ENCODE results near the gene HES1. TPM values are rescaled to one million over a fixed set of nuclear protein-coding genes. Genes with fewer than 3 reads are reported as not detected.
A peak's percentile ranks its signal among the peaks of the same experiment; 100 is the strongest.

HES1 gene
- total and polyA plus RNA-seq, 7 experiments from 2014 or later: 3.9 to 4.2 (median 4.2) TPM; not detected in 4

DNA sequence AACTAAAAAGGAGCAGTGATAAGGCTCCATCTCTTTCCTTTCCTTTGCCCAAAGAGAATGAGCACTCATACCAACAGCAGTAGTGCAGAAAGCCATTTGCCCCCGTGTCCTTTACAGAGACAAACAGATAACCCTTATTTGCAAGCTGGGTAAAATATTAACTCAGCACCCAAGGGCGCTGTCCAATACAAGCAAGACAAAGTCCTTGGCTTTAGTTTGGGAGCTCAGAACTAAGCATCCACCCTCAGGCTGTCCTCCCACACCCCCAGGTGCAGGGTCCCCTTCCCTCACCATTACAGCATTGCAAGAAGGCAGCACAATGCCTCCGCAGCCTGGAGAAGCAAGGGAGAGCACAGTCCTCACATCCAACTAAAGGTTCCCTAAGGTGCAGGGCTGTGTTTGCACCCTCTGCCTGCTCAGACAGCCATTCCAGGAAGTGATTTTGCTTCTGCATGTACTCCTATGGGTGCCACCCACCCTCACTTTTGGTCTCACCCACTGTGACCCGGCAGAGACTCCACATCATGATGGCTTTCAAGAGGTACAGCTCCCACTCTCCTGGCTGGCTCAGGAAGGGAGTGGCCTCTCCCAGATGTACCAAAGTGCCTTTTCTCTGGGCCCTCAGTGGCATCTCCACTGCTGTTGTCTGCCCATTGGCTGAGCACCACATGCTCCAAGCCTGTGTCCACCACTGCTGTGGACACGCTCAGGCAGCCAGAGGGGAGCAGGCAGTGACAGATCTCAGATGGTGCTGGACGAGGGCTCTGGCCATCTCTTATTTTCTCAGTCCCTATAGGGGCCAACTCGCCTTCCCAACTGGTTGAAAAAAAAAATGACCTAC, 34.1 kb upstream of the HES1 start:
- no peaks in the 10 kb centered on the region for H3K27me3 ChIP-seq (ENCODE audit: control insufficient read depth in 2 of 2, insufficient read depth in 2 of 2, low read length in 2 of 2)
- ChIA-PET POLR2A (no interaction called here), CTCF (no interaction called here)
- Mint-ChIP-seq H3K27me3 (peaks cover 0 to 42% (median 0%) of the 10 kb centered on the region in 5 donors), H3K4me3 (no peak overlapping the region), H3K4me1 (peaks cover 7 to 43% (median 8%) of the 10 kb centered on the region in 7 donors), H3K9me3 (no peaks in the 10 kb centered on the region), H3K36me3 (no peaks in the 10 kb centered on the region), H3K27ac (peak overlapping the region in 2 of 9 donors; percentile 23 to 43)
- no peak for DNase-seq
- intact Hi-C loops (cut with micrococcal nuclease): loop anchor here in 1 of 2 donors (2.0 to 10.0 kb wide), 3 partner anchors 100 to 321 kb away; no protein-coding TSS in a partner anchor
- H3K9me3 ChIP-seq (ENCODE audit: control insufficient read depth in 2 of 3, low read length in 3 of 3): no peaks in the 10 kb centered on the region
- no peak for ATAC-seq
- no peaks in the 10 kb centered on the region for H3K36me3 ChIP-seq (ENCODE audit: control insufficient read depth in 2 of 3, insufficient read depth in 3 of 3, low read length in 3 of 3)
- H3K27ac ChIP-seq (ENCODE audit: low read depth, low read length): no peak overlapping the region
- peaks cover 0 to 6% of the 10 kb centered on the region in 2 donors for H3K4me1 ChIP-seq (ENCODE audit: control insufficient read depth in 2 of 2, insufficient read depth in 2 of 2, low read length in 2 of 2)
- H3K4me3 ChIP-seq (ENCODE audit: low read length): no peak overlapping the region

DNA sequence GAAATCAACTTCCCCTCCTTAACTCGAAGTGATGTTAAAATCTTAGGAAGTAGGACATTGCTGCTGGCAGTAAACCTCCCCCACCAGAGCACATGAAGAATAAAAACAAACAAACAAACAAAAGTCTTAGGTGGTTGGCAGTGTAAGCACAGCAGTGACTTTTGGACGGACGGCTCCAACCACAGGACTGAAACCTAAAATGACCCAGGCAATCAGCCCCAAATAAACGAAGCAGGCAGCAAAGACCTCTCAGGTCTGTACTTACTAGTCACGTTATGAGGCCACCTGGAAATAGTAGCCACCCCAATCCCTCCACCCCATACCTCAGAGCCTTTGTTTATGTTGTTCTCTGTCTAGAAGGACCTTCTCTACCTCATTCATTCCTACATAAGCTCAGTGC, 33.5 kb upstream of the HES1 start:
- DNase-seq: no peak

DNA sequence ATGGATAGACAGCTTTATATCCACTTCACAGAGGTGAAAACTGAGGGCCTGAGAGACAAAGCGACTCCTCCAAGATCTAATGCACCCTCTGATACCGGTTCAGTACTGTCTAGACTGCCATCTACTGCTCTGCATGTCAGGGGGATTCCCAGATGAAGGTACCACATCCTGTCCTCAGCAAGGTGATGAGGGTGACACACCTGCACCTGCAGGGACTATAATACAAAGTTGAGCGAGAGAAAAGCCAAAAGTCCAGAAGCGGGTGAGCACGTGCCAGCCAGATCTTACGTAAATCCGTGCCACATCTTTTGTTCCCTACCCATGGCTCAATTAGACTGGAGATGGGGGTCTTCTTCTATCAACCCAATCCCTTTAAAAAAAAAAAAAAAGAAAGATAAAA, 32.4 kb upstream of the HES1 start:
- Mint-ChIP-seq H3K4me3 (no peak overlapping the region), H3K9me3 (no peaks in the 10 kb centered on the region), H3K36me3 (no peaks in the 10 kb centered on the region), H3K27me3 (peaks cover 0 to 52% (median 0%) of the 10 kb centered on the region in 5 donors), H3K27ac (peak overlapping the region in 8 of 9 donors; percentile 18 to 91 (median 48)), H3K4me1 (peaks cover 7 to 32% (median 8%) of the 10 kb centered on the region in 7 donors)
- ATAC-seq (peak; percentile 98), DNase-seq (peak in 7 of 9 donors; percentile 39 to 82 (median 72))
- ChIA-PET POLR2A (no interaction called here), CTCF (interaction anchor here (0.6 to 0.8 kb wide), 3 partner anchors 75 to 442 kb away, joined by 4 read pairs; no protein-coding TSS in a partner anchor)
- Histone ChIP-seq H3K27me3 (ENCODE audit: control insufficient read depth in 2 of 2, insufficient read depth in 2 of 2, low read length in 2 of 2) (no peaks in the 10 kb centered on the region), H3K4me3 (ENCODE audit: low read length) (no peak overlapping the region), H3K4me1 (ENCODE audit: control insufficient read depth in 2 of 2, insufficient read depth in 2 of 2, low read length in 2 of 2) (peaks cover 0 to 6% of the 10 kb centered on the region in 2 donors), H3K36me3 (ENCODE audit: control insufficient read depth in 2 of 3, insufficient read depth in 3 of 3, low read length in 3 of 3) (no peaks in the 10 kb centered on the region), H3K27ac (ENCODE audit: low read depth, low read length) (no peak overlapping the region), H3K9me3 (ENCODE audit: control insufficient read depth in 2 of 3, low read length in 3 of 3) (no peaks in the 10 kb centered on the region)
- intact Hi-C loops (cut with micrococcal nuclease): loop anchor here in 1 of 2 donors (1.0 to 10.0 kb wide), 6 partner anchors 32 to 438 kb away; no protein-coding TSS in a partner anchor

More for the DNA sequence above, 33.5 kb upstream of the HES1 start:
- peaks cover 0 to 6% of the 10 kb centered on the region in 2 donors for H3K4me1 ChIP-seq (ENCODE audit: control insufficient read depth in 2 of 2, insufficient read depth in 2 of 2, low read length in 2 of 2)
- no peaks in the 10 kb centered on the region for H3K9me3 ChIP-seq (ENCODE audit: control insufficient read depth in 2 of 3, low read length in 3 of 3)
- H3K27ac ChIP-seq (ENCODE audit: low read depth, low read length): no peak overlapping the region
- H3K36me3 ChIP-seq (ENCODE audit: control insufficient read depth in 2 of 3, insufficient read depth in 3 of 3, low read length in 3 of 3): no peaks in the 10 kb centered on the region
- Mint-ChIP-seq H3K27me3 (peaks cover 0 to 46% (median 0%) of the 10 kb centered on the region in 5 donors), H3K36me3 (no peaks in the 10 kb centered on the region), H3K9me3 (no peaks in the 10 kb centered on the region), H3K27ac (peak overlapping the region in 5 of 9 donors; percentile 5 to 43 (median 23)), H3K4me1 (peaks cover 7 to 42% (median 8%) of the 10 kb centered on the region in 7 donors), H3K4me3 (no peak overlapping the region)
- ChIA-PET POLR2A (no interaction called here), CTCF (interaction anchor here (0.8 kb wide), 1 partner anchor 441 kb away, joined by 4 read pairs; no protein-coding TSS in a partner anchor)
- no peaks in the 10 kb centered on the region for H3K27me3 ChIP-seq (ENCODE audit: control insufficient read depth in 2 of 2, insufficient read depth in 2 of 2, low read length in 2 of 2)
- ATAC-seq: no peak
- intact Hi-C loops (cut with micrococcal nuclease): loop anchor here in 1 of 2 donors (2.0 to 10.0 kb wide), 3 partner anchors 100 to 322 kb away; no protein-coding TSS in a partner anchor
- H3K4me3 ChIP-seq (ENCODE audit: low read length): no peak overlapping the region

DNA sequence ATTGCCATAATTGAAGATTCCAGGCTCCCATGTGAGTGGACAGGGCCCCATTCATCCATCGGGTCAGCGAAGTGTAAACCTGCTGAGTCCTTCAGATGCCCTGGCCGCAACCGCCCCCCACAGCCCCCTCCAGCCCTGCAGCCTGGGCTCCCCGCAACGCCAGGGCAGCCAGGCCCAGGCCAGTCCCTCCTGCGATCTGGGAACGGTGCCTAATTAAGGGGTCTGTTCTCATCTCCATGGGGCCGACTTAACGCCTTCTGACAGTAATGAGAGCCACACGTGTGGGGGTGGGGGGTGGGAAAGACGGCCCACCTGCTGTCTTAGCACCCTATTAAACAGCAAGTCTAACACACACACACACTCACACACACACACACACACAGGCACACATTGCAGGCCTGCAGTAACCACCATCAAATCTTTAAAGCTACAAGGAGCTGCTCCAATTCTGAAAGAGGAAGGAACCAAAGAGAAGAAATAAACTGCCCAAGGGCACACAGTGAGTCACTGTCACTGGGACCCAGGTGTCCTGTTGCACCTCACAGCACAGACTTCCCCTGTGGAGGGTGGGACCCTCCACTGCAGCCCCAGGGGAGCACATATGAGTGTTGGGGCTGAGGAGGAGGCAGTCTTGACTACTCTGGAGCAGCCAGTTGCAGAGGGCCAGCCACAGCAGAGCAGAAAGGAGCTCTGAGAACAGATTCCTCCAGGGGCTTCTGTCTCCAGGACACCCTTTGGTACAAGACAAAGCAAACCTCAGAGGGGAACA, 31.8 kb upstream of the HES1 start:
- H3K27me3 ChIP-seq (ENCODE audit: control insufficient read depth in 2 of 2, insufficient read depth in 2 of 2, low read length in 2 of 2): no peaks in the 10 kb centered on the region
- ATAC-seq (peak; percentile 39), DNase-seq (no peak)
- no peak overlapping the region for H3K27ac ChIP-seq (ENCODE audit: low read depth, low read length)
- H3K36me3 ChIP-seq (ENCODE audit: control insufficient read depth in 2 of 3, insufficient read depth in 3 of 3, low read length in 3 of 3): no peaks in the 10 kb centered on the region
- H3K4me3 ChIP-seq (ENCODE audit: low read length): no peak overlapping the region
- POLR2A ChIA-PET: no interaction called here
- Mint-ChIP-seq H3K4me3 (peak overlapping the region in 1 of 10 donors; percentile 26), H3K27ac (peak overlapping the region in 4 of 9 donors; percentile 35 to 81 (median 72)), H3K4me1 (peaks cover 7 to 26% (median 8%) of the 10 kb centered on the region in 7 donors), H3K36me3 (no peaks in the 10 kb centered on the region), H3K9me3 (no peaks in the 10 kb centered on the region), H3K27me3 (peaks cover 0 to 53% (median 0%) of the 10 kb centered on the region in 5 donors)
- H3K9me3 ChIP-seq (ENCODE audit: control insufficient read depth in 2 of 3, low read length in 3 of 3): no peaks in the 10 kb centered on the region
- intact Hi-C loops (cut with micrococcal nuclease): loop anchor here in 1 of 2 donors (1.0 to 10.0 kb wide), 6 partner anchors 31 to 439 kb away; no protein-coding TSS in a partner anchor
- H3K4me1 ChIP-seq (ENCODE audit: control insufficient read depth in 2 of 2, insufficient read depth in 2 of 2, low read length in 2 of 2): peaks cover 0 to 6% of the 10 kb centered on the region in 2 donors
- CTCF ChIA-PET: interaction anchor here (0.6 to 0.7 kb wide), 2 partner anchors 76 to 185 kb away, joined by 4 read pairs; no protein-coding TSS in a partner anchor

DNA sequence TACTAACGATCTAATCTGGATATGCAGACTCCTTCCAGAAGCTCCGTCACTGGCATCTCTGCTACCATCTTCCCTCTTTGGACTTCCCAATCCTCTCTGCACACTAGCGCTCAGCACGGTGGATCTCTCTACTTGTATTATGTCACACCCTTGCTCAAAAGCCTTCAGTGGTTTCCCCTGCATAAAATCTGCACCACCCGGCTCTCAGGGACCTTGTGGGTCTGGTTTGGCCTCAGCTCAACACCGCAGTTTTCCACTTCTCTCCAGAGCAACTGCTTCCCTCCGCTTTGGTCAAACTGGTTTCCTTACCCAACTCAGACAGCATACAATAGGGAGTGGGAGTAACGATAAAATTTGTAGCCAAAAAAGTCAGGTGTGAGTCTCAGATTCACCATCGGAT, 30.7 kb upstream of the HES1 start:
- Mint-ChIP-seq H3K4me3 (no peak overlapping the region), H3K9me3 (no peaks in the 10 kb centered on the region), H3K27ac (peak overlapping the region in 1 of 9 donors; percentile 35), H3K27me3 (peaks cover 0 to 58% (median 0%) of the 10 kb centered on the region in 5 donors), H3K4me1 (peaks cover 7 to 22% (median 8%) of the 10 kb centered on the region in 7 donors), H3K36me3 (no peaks in the 10 kb centered on the region)
- no peak for ATAC-seq
- H3K27me3 ChIP-seq (ENCODE audit: control insufficient read depth in 2 of 2, insufficient read depth in 2 of 2, low read length in 2 of 2): no peaks in the 10 kb centered on the region
- intact Hi-C loops (cut with micrococcal nuclease): loop anchor here in 1 of 2 donors (10.0 kb wide), 1 partner anchor 130 kb away; no protein-coding TSS in a partner anchor
- ChIA-PET CTCF (no interaction called here), POLR2A (no interaction called here)
- H3K4me1 ChIP-seq (ENCODE audit: control insufficient read depth in 2 of 2, insufficient read depth in 2 of 2, low read length in 2 of 2): peaks cover 0 to 6% of the 10 kb centered on the region in 2 donors
- no peak overlapping the region for H3K4me3 ChIP-seq (ENCODE audit: low read length)
- no peaks in the 10 kb centered on the region for H3K9me3 ChIP-seq (ENCODE audit: control insufficient read depth in 2 of 3, low read length in 3 of 3)
- no peak for DNase-seq
- no peak overlapping the region for H3K27ac ChIP-seq (ENCODE audit: low read depth, low read length)
- H3K36me3 ChIP-seq (ENCODE audit: control insufficient read depth in 2 of 3, insufficient read depth in 3 of 3, low read length in 3 of 3): no peaks in the 10 kb centered on the region

DNA sequence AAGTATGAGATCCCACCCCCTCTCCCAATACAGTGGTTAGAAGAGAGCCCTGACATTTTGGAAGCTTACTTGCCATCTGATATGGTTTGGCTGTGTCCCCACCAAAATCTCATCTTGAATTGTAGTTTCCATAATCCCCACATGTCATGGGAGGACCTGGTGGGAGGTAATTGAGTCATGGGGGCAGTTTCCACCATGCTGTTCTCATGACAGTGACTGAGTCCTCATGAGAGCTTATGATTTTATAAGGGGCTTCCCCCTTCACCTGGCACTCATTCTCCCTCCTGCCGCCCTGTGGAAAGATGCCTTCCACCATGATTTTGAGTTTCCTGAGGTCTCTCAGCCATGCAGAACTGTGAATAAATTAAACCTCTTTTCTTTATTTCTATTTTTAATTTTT, 28.8 kb upstream of the HES1 start:
- H3K9me3 ChIP-seq (ENCODE audit: control insufficient read depth in 2 of 3, low read length in 3 of 3): no peaks in the 10 kb centered on the region
- no peak overlapping the region for H3K4me3 Mint-ChIP-seq
- H3K4me1 Mint-ChIP-seq: peaks cover 7 to 17% (median 8%) of the 10 kb centered on the region in 7 donors
- H3K27ac ChIP-seq (ENCODE audit: low read depth, low read length): no peak overlapping the region
- ChIA-PET POLR2A (no interaction called here), CTCF (no interaction called here)
- DNase-seq (no peak), ATAC-seq (no peak)
- no peaks in the 10 kb centered on the region for H3K36me3 Mint-ChIP-seq
- no peaks in the 10 kb centered on the region for H3K36me3 ChIP-seq (ENCODE audit: control insufficient read depth in 2 of 3, insufficient read depth in 3 of 3, low read length in 3 of 3)
- no peak overlapping the region for H3K4me3 ChIP-seq (ENCODE audit: low read length)
- peaks cover 0 to 6% of the 10 kb centered on the region in 2 donors for H3K4me1 ChIP-seq (ENCODE audit: control insufficient read depth in 2 of 2, insufficient read depth in 2 of 2, low read length in 2 of 2)
- no peaks in the 10 kb centered on the region for H3K9me3 Mint-ChIP-seq
- H3K27me3 Mint-ChIP-seq: peaks cover 0 to 56% (median 0%) of the 10 kb centered on the region in 5 donors
- H3K27ac Mint-ChIP-seq: peak overlapping the region in 2 of 9 donors; percentile 13 to 17
- intact Hi-C loops (cut with micrococcal nuclease): loop anchor here in 1 of 2 donors (10.0 kb wide), 1 partner anchor 132 kb away; no protein-coding TSS in a partner anchor
- H3K27me3 ChIP-seq (ENCODE audit: control insufficient read depth in 2 of 2, insufficient read depth in 2 of 2, low read length in 2 of 2): no peaks in the 10 kb centered on the region
